Activated CD8-positive, alpha-beta T cell treated with anti-CD3 and anti-CD28 coated beads for 36 hours (primary cell): Measurements from ENCODE around the gene CEMIP. TPM values are rescaled to one million over a fixed set of nuclear protein-coding genes. Genes with fewer than 3 reads are reported as not detected.

Experiments
- ATAC-seq: fragments of 200-7000 bp; cut with Tn5 transposase; one replicate; pipeline ENCODE4 v1.10.0; 2021; ENCODE audit warnings: mild to moderate bottlenecking, moderate library complexity
- CTCF ChIA-PET: fragments of 350-600 bp; sonication (Branson Sonifier 250); formaldehyde crosslinking; loops from one replicate; lab custom pipeline; 2021; ENCODE audit warnings: antibody characterized with exemption; lab: Charles Lee
- POLR2A ChIA-PET: fragments of 350-600 bp; sonication (Branson Sonifier 250); formaldehyde crosslinking; loops from one replicate; lab custom pipeline; 2021; ENCODE audit warnings: antibody characterized with exemption; lab: Charles Lee
- DNase-seq: peaks from one replicate; pipeline ENCODE4 v3.0.0-alpha.2; 2020
- H3K27ac Mint-ChIP-seq: one replicate; pipeline ENCODE4 v1.8.0; 2021; ENCODE audit warnings: mild to moderate bottlenecking, mixed read lengths
- H3K27me3 Mint-ChIP-seq: one replicate; pipeline ENCODE4 v1.8.0; 2021; ENCODE audit warnings: mixed read lengths
- H3K36me3 Mint-ChIP-seq: one replicate; pipeline ENCODE4 v1.8.0; 2021; ENCODE audit warnings: low read depth, mixed read lengths
- H3K4me1 Mint-ChIP-seq: one replicate; pipeline ENCODE4 v1.8.0; 2021; ENCODE audit warnings: low read depth, mixed read lengths
- H3K4me3 Mint-ChIP-seq: one replicate; pipeline ENCODE4 v1.8.0; 2021; ENCODE audit warnings: mild to moderate bottlenecking, moderate library complexity, mixed read lengths
- H3K9me3 Mint-ChIP-seq: one replicate; pipeline ENCODE4 v1.8.0; 2021; ENCODE audit warnings: mixed read lengths
- intact Hi-C: fragments of 100-400 bp; cut with micrococcal nuclease; formaldehyde crosslinking; loops from one replicate; pipeline ENCODE4 v1.10.0; 2022
- total RNA-seq, 2 experiments: library from RNA; stranded (reverse); gene quantifications; one replicate each; pipeline ENCODE4 v1.2.3, GENCODE V29; 2021
- TF ChIP-seq, protein P1 (sequence below): fragments of 200-600 bp; IDR thresholded peaks from one replicate; pipeline ENCODE4 v1.8.0; 2022; ENCODE audit warnings: antibody characterized with exemption, mild to moderate bottlenecking

CEMIP gene
- total RNA-seq, 2 experiments from 2014 or later = not detected

DNA sequence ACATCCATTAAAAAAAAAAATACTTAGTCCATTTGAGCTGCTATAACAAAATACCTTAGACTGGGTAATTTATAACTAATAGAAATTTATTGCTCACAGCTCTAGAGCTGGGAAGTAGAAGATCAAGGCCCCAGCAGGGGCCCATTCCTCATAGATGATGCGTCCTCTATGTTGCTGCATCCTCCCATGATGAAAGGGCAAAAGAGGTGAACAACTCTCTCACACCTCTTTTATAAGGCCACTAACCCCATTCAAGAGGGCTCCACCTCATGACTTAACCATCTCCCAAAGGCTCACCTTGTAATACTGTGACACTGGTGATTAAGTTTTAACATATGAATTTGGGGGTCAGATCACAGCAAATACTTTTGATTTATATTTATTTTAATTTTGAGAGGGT is 218.5 kb downstream of the CEMIP start:
- TF ChIP-seq, protein P1, sequence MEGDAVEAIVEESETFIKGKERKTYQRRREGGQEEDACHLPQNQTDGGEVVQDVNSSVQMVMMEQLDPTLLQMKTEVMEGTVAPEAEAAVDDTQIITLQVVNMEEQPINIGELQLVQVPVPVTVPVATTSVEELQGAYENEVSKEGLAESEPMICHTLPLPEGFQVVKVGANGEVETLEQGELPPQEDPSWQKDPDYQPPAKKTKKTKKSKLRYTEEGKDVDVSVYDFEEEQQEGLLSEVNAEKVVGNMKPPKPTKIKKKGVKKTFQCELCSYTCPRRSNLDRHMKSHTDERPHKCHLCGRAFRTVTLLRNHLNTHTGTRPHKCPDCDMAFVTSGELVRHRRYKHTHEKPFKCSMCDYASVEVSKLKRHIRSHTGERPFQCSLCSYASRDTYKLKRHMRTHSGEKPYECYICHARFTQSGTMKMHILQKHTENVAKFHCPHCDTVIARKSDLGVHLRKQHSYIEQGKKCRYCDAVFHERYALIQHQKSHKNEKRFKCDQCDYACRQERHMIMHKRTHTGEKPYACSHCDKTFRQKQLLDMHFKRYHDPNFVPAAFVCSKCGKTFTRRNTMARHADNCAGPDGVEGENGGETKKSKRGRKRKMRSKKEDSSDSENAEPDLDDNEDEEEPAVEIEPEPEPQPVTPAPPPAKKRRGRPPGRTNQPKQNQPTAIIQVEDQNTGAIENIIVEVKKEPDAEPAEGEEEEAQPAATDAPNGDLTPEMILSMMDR = no peak
- no peaks in the 10 kb centered on the region for H3K27me3 Mint-ChIP-seq
- H3K4me1 Mint-ChIP-seq = peaks cover 22% of the 10 kb centered on the region
- H3K27ac Mint-ChIP-seq = peak overlapping the region; percentile 32
- CTCF ChIA-PET = interaction anchor here (1.4 to 6.4 kb wide), 3 partner anchors 108 to 268 kb away, joined by 5 to 36 read pairs (median 10); no protein-coding TSS in a partner anchor
- POLR2A ChIA-PET = no interaction called here
- no peak overlapping the region for H3K4me3 Mint-ChIP-seq
- peaks cover 1% of the 10 kb centered on the region for H3K36me3 Mint-ChIP-seq
- no peak for DNase-seq
- intact Hi-C loops = loop anchor here (10.0 kb wide), 3 partner anchors 107 to 297 kb away; no protein-coding TSS in a partner anchor
- H3K9me3 Mint-ChIP-seq = peaks cover 5% of the 10 kb centered on the region
- no peak for ATAC-seq

DNA sequence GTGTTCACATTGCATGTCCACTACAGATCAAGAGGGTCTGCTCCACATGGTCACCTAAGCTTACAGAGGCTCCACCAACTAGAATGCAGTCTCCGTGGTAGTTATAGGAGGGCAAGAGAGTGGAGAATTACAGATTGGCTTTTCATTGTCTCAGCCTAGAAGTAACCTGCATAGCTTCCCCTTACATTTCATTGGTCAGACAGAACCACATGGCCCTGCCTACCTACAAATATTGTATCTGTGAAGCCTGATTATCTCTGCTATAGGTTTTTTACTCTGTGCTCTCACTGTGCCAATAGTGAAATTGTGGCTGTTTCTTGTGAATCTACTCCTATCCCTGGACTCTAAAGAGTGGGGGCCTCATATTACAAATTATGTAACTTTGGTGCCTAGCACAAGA is 219.1 kb downstream of the CEMIP start:
- Mint-ChIP-seq H3K36me3 (peaks cover 5% of the 10 kb centered on the region), H3K27ac (peak overlapping the region; percentile 78), H3K4me3 (no peak overlapping the region), H3K4me1 (peaks cover 25% of the 10 kb centered on the region), H3K27me3 (no peaks in the 10 kb centered on the region), H3K9me3 (peaks cover 5% of the 10 kb centered on the region)
- ChIA-PET CTCF (interaction anchor here (1.4 to 6.4 kb wide), 3 partner anchors 107 to 268 kb away, joined by 5 to 36 read pairs (median 10); no protein-coding TSS in a partner anchor), POLR2A (interaction anchor here (0.6 kb wide), 1 partner anchor 20 kb away, joined by 3 read pairs; no protein-coding TSS in a partner anchor)
- DNase-seq (no peak), ATAC-seq (no peak)
- TF ChIP-seq, protein P1 = no peak
- intact Hi-C loops = loop anchor here (10.0 kb wide), 3 partner anchors 107 to 297 kb away; no protein-coding TSS in a partner anchor

DNA sequence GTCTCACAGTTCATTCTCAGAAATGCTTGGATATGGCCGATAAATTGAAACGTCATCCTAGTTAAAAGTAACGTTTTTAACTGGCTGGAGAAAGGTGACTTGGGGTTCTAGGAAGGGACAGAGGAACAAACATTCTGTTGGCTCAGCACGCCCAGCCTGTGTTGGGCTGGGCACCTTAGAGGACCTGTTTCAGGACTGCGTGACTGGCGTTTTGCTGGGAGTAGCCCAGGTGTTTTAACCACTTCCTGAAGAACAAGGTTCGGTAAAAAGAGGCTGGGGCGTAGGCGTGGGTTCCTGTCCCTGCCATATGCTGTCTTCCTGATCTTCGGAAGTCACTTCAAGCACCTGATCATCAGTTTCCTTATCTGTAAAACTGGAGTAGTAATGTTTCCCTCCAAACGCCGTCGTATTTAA is 220.5 kb downstream of the CEMIP start:
- ATAC-seq (peak; percentile 20), DNase-seq (peak; percentile 85)
- intact Hi-C loops = loop anchor here (10.0 kb wide), 3 partner anchors 105 to 295 kb away; no protein-coding TSS in a partner anchor
- peaks cover 39% of the 10 kb centered on the region for H3K4me1 Mint-ChIP-seq
- H3K9me3 Mint-ChIP-seq = peaks cover 5% of the 10 kb centered on the region
- TF ChIP-seq, protein P1 = no peak
- POLR2A ChIA-PET = interaction anchor here (4.0 kb wide), 1 partner anchor 9 kb away, joined by 29 read pairs; the partner anchor contains the start of gene MESD
- H3K36me3 Mint-ChIP-seq = peaks cover 19% of the 10 kb centered on the region
- H3K27me3 Mint-ChIP-seq = no peaks in the 10 kb centered on the region
- H3K4me3 Mint-ChIP-seq = peak overlapping the region; percentile 94
- peak overlapping the region; percentile 98 for H3K27ac Mint-ChIP-seq
- CTCF ChIA-PET = interaction anchor here (1.3 to 6.4 kb wide), 2 partner anchors 8 to 267 kb away, joined by 3 to 36 read pairs; no protein-coding TSS in a partner anchor

DNA sequence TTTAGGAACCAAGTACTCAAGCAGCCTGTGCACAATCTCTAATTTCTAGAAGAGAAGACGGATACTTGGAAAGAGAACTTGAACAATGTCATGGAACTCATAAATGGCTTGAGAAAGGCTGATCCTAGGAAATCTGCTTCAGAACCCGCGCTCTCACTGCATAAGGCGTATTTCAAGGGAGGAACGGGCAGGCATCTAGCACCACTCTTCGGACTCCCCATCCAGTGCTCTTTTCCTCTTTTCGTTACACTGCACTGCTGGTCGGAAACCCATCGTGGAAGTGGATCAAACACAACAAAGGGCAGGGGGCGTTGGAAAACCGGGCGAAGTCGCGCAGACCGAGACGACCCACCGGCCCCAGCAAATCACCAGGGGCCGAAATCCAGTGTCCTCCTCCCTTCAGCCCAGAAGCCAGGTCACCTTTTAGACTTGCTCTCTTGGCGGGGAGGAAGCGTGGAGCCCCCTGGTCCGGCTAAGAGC is 221.0 kb downstream of the CEMIP start:
- ChIA-PET CTCF (interaction anchor here (1.0 to 6.4 kb wide), 3 partner anchors 9 to 266 kb away, joined by 3 to 36 read pairs (median 5); no protein-coding TSS in a partner anchor), POLR2A (interaction anchor here (1.3 to 4.0 kb wide), 4 partner anchors 10 to 286 kb away, joined by 3 to 29 read pairs (median 9); partner anchors contain the start of gene MESD)
- Mint-ChIP-seq H3K27ac (peak overlapping the region; percentile 98), H3K36me3 (peaks cover 21% of the 10 kb centered on the region), H3K4me3 (peak overlapping the region; percentile 94), H3K4me1 (peaks cover 44% of the 10 kb centered on the region), H3K27me3 (no peaks in the 10 kb centered on the region), H3K9me3 (peaks cover 5% of the 10 kb centered on the region)
- intact Hi-C loops = no loop called here
- TF ChIP-seq, protein P1 = no peak
- ATAC-seq = peak; percentile 5
- peak; percentile 27 for DNase-seq
